Tibial artery (tissue), 4 donors: ENCODE measurements around the gene TIMM29.
A peak's percentile ranks its signal among the peaks of the same experiment; 100 is the strongest.

ENCODE experiments used
- DNase-seq, 2 donors: peaks; one replicate each; pipeline ENCODE4 v3.0.0-alpha.2; 2019
- H3K27ac ChIP-seq, 2 donors: fragments of 200-600 bp; sonication (generic) in 1 of 2; 1 replicate in 1 of 2; 2 replicates in 1 of 2; pipeline ENCODE4 v1.5.1; 2018 to 2019; ENCODE audit warnings: mild to moderate bottlenecking in 1 of 2
- H3K27me3 ChIP-seq, 2 donors: fragments of 200-600 bp; sonication (generic) in 1 of 2; one replicate each; pipeline versions ENCODE4 v1.5.1 to v1.6.0; 2016 to 2019
- H3K36me3 ChIP-seq, 3 donors: fragments of 200-600 bp; sonication (generic) in 2 of 3; one replicate each; pipeline ENCODE4 v1.5.1; 2016 to 2019; ENCODE audit warnings: mild to moderate bottlenecking in 2 of 3
- H3K4me1 ChIP-seq, 4 donors: fragments of 200-600 bp; sonication (generic) in 2 of 4; 1 replicate in 3 of 4; 2 replicates in 1 of 4; pipeline ENCODE4 v1.5.1; 2016 to 2019
- H3K4me3 ChIP-seq, 2 donors: fragments of 200-600 bp; sonication (generic) in 1 of 2; 1 replicate in 1 of 2; 2 replicates in 1 of 2; pipeline ENCODE4 v1.5.1; 2018 to 2019; ENCODE audit warnings: mild to moderate bottlenecking in 2 of 2
- H3K9me3 ChIP-seq, 3 donors: fragments of 200-600 bp; sonication (generic) in 1 of 3; one replicate each; pipeline ENCODE4 v1.5.1; 2016 to 2019
- intact Hi-C: fragments of 100-400 bp; cut with DNase I; formaldehyde crosslinking; loops from one replicate; pipeline ENCODE4 v1.15.0; 2023; ENCODE audit warnings: low total_unique reads
- TF ChIP-seq, protein P1 (sequence below), 2 experiments: fragments of 200-600 bp in 1 of 2; fragments of 450-650 bp in 1 of 2; IDR thresholded peaks; one replicate each; pipeline ENCODE4 v1.5.1; 2017 to 2019; ENCODE audit warnings: antibody characterized with exemption in 2 of 2, mild to moderate bottlenecking in 1 of 2, moderate library complexity in 1 of 2

The TIMM29 gene

DNA sequence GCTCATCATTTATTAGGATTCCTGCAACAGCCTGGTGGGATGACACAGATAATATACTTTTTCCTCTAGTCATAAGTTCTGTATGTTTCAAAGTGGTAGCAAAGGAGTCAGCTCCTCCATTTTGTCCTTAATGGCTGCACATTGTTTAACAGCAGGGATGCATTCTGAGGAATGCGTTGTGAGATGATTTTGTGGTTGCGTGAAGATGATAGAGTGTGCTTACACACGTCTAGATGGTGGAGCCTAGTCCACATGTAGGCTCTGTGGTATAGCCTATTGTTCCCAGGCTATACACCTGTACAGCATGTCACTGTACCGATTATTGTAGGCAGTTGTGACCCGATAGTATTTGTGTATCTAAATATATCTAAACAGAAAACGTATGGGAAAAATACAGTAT, 36.8 kb downstream of the TIMM29 start:
- no peak for DNase-seq

DNA sequence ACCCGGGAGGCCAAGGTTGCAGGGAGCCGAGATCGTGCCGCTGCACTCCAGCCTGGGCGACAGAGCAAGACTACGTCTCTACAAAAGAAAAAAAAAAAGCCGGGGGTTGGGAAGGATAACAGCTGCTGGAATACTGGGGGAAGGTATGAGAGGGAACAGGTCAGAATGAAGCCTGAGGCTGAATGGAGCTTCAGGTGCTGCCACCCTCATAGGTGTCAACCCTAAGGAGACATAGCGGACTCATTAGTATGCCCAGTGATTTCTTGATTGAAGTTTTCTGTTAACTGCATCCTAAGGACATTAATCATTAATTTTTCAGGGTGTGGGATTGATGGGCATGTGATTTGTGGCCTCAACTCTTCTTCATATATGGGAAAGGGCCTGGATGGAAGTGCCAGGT, 38.2 kb downstream of the TIMM29 start:
- Histone ChIP-seq H3K4me1 (peaks cover 0 to 24% (median 14%) of the 10 kb centered on the region in 4 donors), H3K9me3 (no peaks in the 10 kb centered on the region), H3K36me3 (no peaks in the 10 kb centered on the region), H3K27ac (no peak overlapping the region), H3K4me3 (no peak overlapping the region), H3K27me3 (no peaks in the 10 kb centered on the region)
- TF ChIP-seq, protein P1, sequence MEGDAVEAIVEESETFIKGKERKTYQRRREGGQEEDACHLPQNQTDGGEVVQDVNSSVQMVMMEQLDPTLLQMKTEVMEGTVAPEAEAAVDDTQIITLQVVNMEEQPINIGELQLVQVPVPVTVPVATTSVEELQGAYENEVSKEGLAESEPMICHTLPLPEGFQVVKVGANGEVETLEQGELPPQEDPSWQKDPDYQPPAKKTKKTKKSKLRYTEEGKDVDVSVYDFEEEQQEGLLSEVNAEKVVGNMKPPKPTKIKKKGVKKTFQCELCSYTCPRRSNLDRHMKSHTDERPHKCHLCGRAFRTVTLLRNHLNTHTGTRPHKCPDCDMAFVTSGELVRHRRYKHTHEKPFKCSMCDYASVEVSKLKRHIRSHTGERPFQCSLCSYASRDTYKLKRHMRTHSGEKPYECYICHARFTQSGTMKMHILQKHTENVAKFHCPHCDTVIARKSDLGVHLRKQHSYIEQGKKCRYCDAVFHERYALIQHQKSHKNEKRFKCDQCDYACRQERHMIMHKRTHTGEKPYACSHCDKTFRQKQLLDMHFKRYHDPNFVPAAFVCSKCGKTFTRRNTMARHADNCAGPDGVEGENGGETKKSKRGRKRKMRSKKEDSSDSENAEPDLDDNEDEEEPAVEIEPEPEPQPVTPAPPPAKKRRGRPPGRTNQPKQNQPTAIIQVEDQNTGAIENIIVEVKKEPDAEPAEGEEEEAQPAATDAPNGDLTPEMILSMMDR (IDR thresholded peaks at IDR 0.05): no peak
- intact Hi-C loops: no loop called here
- DNase-seq: no peak

More for the DNA sequence above, 36.8 kb downstream of the TIMM29 start:
- no peak overlapping the region for H3K27ac ChIP-seq
- H3K36me3 ChIP-seq: no peaks in the 10 kb centered on the region
- intact Hi-C loops: no loop called here
- H3K4me1 ChIP-seq: peaks cover 0 to 24% (median 14%) of the 10 kb centered on the region in 4 donors
- no peak overlapping the region for H3K4me3 ChIP-seq
- TF ChIP-seq, protein P1 (IDR thresholded peaks at IDR 0.05): no peak
- no peaks in the 10 kb centered on the region for H3K27me3 ChIP-seq
- H3K9me3 ChIP-seq: no peaks in the 10 kb centered on the region

DNA sequence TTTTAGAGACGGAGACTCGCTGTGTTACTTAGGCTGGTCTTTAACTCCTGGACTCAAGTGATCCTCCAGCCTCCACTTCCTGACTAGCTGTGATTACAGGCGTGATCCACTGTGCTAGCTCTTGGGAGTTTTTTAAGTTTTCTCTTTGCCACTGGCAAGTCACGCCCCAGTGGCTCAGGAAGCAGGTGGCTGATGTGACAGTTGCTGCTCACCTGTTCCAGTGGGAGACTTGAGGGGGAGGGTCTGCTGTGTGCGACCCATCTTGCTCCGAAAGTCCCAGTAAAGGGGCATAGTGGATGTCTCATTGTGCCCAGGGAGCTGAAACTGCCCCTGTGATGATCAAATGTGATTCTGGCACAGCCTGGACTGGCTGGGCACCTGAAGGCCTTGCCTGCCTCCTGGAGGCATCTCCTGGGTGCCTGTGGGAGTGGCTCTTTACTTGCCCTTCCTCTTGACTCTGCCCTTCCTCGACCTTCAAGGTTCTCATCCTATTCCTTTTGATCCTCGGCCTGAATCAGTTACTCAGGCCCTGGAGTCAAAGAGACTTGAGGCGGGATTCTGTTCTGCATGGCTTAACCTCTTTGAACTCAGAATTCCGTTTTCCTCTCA, 40.0 kb downstream of the TIMM29 start:
- Histone ChIP-seq H3K27me3 (no peaks in the 10 kb centered on the region), H3K36me3 (no peaks in the 10 kb centered on the region), H3K9me3 (no peaks in the 10 kb centered on the region), H3K4me1 (peaks cover 0 to 12% (median 2%) of the 10 kb centered on the region in 4 donors), H3K4me3 (no peak overlapping the region), H3K27ac (no peak overlapping the region)
- no peak for DNase-seq
- TF ChIP-seq, protein P1 (IDR thresholded peaks at IDR 0.05): no peak
- intact Hi-C loops: no loop called here

DNA sequence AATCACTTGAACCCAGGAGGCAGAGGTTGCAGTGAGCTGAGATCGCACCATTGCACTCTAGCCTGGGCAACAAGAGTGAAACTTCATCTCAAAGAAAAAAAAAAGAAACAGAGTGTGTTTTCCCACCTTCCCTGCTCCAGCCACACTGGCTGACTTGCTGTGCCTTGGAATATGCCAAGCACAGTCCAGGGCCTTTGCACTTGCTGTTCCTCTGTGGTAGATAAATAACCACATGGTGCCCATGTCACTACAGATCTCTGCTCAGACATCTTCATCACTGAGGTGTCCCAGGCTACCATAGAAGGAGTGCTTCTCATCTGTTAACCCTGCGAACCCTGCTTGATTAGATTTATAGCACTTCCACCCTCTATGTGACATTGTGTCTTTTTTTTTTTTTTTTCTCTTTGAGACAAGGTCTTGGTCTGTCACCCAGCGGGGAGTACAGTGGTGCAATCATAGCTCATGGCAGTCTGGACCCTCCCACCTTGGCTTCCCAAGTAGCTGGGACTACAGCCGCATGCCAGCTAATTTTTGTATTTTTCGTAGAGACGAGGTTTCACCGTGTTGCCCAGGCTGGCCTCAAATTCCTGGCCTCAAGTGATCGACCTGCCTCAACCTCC, 42.6 kb downstream of the TIMM29 start:
- TF ChIP-seq, protein P1 (IDR thresholded peaks at IDR 0.05): no peak
- intact Hi-C loops: no loop called here
- DNase-seq: no peak
- no peaks in the 10 kb centered on the region for H3K36me3 ChIP-seq
- no peak overlapping the region for H3K27ac ChIP-seq
- no peak overlapping the region for H3K4me3 ChIP-seq
- H3K9me3 ChIP-seq: no peaks in the 10 kb centered on the region
- H3K4me1 ChIP-seq: peaks cover 0 to 17% (median 13%) of the 10 kb centered on the region in 4 donors
- H3K27me3 ChIP-seq: no peaks in the 10 kb centered on the region

DNA sequence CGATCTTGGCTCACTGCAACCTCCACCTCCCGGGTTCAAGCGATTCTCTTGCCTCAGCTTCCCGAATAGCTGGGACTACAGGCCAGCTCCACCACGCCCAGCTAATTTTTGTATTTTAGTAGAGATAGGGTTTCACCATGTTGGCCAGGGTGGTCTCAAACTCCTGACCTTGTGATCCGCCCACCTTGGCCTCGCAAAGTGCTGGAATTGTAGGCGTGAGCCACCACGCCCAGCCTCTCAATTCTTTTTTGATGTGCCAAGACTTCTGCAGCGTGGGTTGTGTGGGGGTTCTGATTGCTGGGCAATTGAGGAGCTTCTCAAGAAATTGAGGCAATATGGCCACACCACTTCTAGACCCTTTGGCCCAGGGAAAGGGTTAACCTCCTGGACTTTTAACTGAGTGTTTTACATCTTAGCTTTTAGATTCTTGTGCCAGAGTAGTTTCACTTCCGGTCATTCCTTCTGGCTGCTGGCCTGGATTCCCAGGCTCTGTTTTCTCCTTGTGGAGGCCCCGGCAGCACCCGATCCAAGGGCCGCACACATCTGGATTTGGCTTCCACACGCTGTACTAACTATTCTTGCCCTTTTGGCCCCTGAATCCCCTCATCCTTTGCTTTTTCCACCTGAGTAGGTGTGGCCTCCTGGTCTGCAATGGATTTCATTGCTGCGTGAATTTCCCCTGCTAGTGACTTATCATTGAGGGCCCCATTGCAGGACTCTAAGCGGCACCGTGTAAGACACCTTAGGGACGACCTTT, 46.9 kb downstream of the TIMM29 start:
- Histone ChIP-seq H3K36me3 (no peaks in the 10 kb centered on the region), H3K4me1 (peaks cover 0 to 33% (median 19%) of the 10 kb centered on the region in 4 donors), H3K9me3 (no peaks in the 10 kb centered on the region), H3K27ac (peak overlapping the region; percentile 78 to 81), H3K4me3 (peak overlapping the region; percentile 17 to 23), H3K27me3 (no peaks in the 10 kb centered on the region)
- TF ChIP-seq, protein P1 (IDR thresholded peaks at IDR 0.05): no peak
- peak; percentile 52 to 78 for DNase-seq
- intact Hi-C loops: no loop called here
